Panc1 (cell line): Measurements from ENCODE around the gene THADA. TPM values are rescaled to one million over a fixed set of nuclear protein-coding genes. Genes with fewer than 3 reads are reported as not detected.
A peak's percentile ranks its signal among the peaks of the same experiment; 100 is the strongest.

Experiments used
- ATAC-seq: fragments of 200-7000 bp; cut with Tn5 transposase; 2 replicates; pipeline ENCODE4 v1.9.1; 2020; ENCODE audit warnings: mild to moderate bottlenecking, moderate library complexity
- BruUV-seq: library from RNA; stranded (reverse); fragments of 400-500 nt; replicated peaks from 2 replicates; lab custom pipeline; 2021; lab: Mats Ljungman, UMichigan
- CTCF ChIA-PET: fragments of 300-600 bp; sonication (Branson Sonifier 250); formaldehyde crosslinking; loops from one replicate; lab custom pipeline; 2022; ENCODE audit warnings: antibody characterized with exemption; lab: Charles Lee
- POLR2A ChIA-PET: fragments of 300-600 bp; sonication (Branson Sonifier 250); formaldehyde crosslinking; loops from one replicate; lab custom pipeline; 2022; ENCODE audit warnings: antibody characterized with exemption; lab: Charles Lee
- DNase-seq: peaks from one replicate; pipeline ENCODE4 v3.0.0-alpha.2; 2010; ENCODE audit warnings: low read depth, low spot score
- H3K27ac ChIP-seq: 2 replicates; pipeline ENCODE4 v1.5.1; 2011; ENCODE audit warnings: mild to moderate bottlenecking, low read length, inconsistent platforms
- H3K27me3 ChIP-seq: fragments of 200-500 bp; sonication (Bioruptor generic); 2 replicates; pipeline ENCODE4 v1.6.0; 2014; ENCODE audit warnings: low read length, inconsistent platforms; ENCODE audit not compliant: control insufficient read depth, insufficient read depth
- H3K36me3 ChIP-seq: fragments of 200-500 bp; sonication (Bioruptor generic); 2 replicates; pipeline ENCODE4 v1.5.1; 2014; ENCODE audit warnings: inconsistent platforms, mild to moderate bottlenecking, low read length, moderate library complexity; ENCODE audit not compliant: control insufficient read depth, insufficient read depth
- H3K4me1 ChIP-seq: 2 replicates; pipeline ENCODE4 v1.5.1; 2011; ENCODE audit warnings: inconsistent platforms, mild to moderate bottlenecking, low read length, moderate library complexity; ENCODE audit not compliant: control insufficient read depth, insufficient read depth
- H3K4me3 ChIP-seq, 2 experiments: 2 replicates each; pipeline ENCODE4 v1.5.1; 2011 to 2012; ENCODE audit warnings: low read depth in 2 of 2, low read length in 2 of 2, mild to moderate bottlenecking in 2 of 2, inconsistent platforms in 1 of 2, moderate library complexity in 1 of 2
- H3K9me3 ChIP-seq: fragments of 200-500 bp; sonication (Bioruptor generic); 2 replicates; pipeline ENCODE4 v1.5.1; 2014; ENCODE audit warnings: low read depth, mild to moderate bottlenecking, inconsistent platforms, low read length, moderate library complexity; ENCODE audit not compliant: control insufficient read depth, insufficient read depth
- CTCF ChIP-seq: fragments of 450-650 bp; IDR thresholded peaks from 2 replicates; pipeline ENCODE4 v1.5.1; 2017; ENCODE audit warnings: mild to moderate bottlenecking
- POLR2AphosphoS5 ChIP-seq: IDR thresholded peaks from 2 replicates; pipeline ENCODE4 v1.6.1; 2012; ENCODE audit warnings: mild to moderate bottlenecking, low read depth, low read length, moderate library complexity
- SIN3A ChIP-seq: IDR thresholded peaks from 2 replicates; pipeline ENCODE4 v1.6.1; 2012; ENCODE audit warnings: low read depth, mild to moderate bottlenecking, low read length, moderate library complexity, borderline replicate concordance; ENCODE audit not compliant: insufficient read depth
- TCF7L2 ChIP-seq: IDR thresholded peaks from 2 replicates; pipeline ENCODE4 v1.6.1; 2011; ENCODE audit warnings: mild to moderate bottlenecking, low read depth, low read length, inconsistent platforms
- in situ Hi-C: cut with HindIII; loops from 2 replicates; pipeline ENCODE4 v1.10.0; 2016; ENCODE audit warnings: low sequenced_read_pairs, low pct_unique_long_range_greater_than_20kb
- intact Hi-C: fragments of 100-400 bp; cut with micrococcal nuclease; formaldehyde crosslinking; loops from one replicate; pipeline ENCODE4 v1.10.0; 2022; ENCODE audit not compliant: unreplicated experiment
- total RNA-seq: library from RNA; stranded (reverse); gene quantifications from one replicate; pipeline ENCODE4 v1.2.1, GENCODE V29; 2021; ENCODE audit not compliant: unreplicated experiment
- TF ChIP-seq, protein P1 (sequence below), 2 experiments: IDR thresholded peaks; 2 replicates each; pipeline ENCODE4 v1.6.1; 2011 to 2012; ENCODE audit warnings: low read depth in 2 of 2, control low read depth in 1 of 2, low read length in 1 of 2, mild to moderate bottlenecking in 1 of 2, moderate library complexity in 1 of 2; ENCODE audit not compliant: insufficient read depth in 1 of 2

THADA gene
- total RNA-seq, 1 experiment from 2014 or later = 37.2 TPM

DNA sequence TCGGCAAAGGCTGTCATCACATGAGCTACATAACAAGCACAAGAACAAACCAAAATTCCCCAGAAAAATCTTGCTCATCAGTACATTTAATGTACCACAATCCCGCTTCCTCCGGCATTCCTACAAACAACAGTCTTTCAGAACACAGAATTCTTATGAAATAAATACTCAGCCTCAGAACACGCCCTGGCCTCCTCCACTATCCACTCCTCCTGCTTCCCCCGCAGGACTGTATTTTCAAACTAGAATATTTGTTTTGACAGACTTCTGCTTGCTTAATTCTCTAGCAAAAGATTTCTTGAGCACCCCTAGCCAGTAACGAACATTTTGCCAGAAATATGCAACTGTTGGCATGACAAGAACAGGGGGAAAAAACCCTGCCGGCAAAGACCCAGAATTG, 131.2 kb downstream of the THADA start:
- intact Hi-C loops = no loop called here
- POLR2A ChIA-PET = no interaction called here
- ATAC-seq (no peak), DNase-seq (no peak)
- BruUV-seq = no TSS peak
- Histone ChIP-seq H3K4me1 (peaks cover 10% of the 10 kb centered on the region; the same call in 1 of the 2 replicates), H3K36me3 (no peaks in the 10 kb centered on the region), H3K27ac (no peak overlapping the region), H3K9me3 (no peaks in the 10 kb centered on the region), H3K4me3 (no peak overlapping the region), H3K27me3 (no peaks in the 10 kb centered on the region)
- CTCF ChIA-PET = no interaction called here
- TF ChIP-seq TCF7L2 = no peak
- TF ChIP-seq SIN3A = no peak
- no peak for TF ChIP-seq CTCF
- TF ChIP-seq, protein P1, sequence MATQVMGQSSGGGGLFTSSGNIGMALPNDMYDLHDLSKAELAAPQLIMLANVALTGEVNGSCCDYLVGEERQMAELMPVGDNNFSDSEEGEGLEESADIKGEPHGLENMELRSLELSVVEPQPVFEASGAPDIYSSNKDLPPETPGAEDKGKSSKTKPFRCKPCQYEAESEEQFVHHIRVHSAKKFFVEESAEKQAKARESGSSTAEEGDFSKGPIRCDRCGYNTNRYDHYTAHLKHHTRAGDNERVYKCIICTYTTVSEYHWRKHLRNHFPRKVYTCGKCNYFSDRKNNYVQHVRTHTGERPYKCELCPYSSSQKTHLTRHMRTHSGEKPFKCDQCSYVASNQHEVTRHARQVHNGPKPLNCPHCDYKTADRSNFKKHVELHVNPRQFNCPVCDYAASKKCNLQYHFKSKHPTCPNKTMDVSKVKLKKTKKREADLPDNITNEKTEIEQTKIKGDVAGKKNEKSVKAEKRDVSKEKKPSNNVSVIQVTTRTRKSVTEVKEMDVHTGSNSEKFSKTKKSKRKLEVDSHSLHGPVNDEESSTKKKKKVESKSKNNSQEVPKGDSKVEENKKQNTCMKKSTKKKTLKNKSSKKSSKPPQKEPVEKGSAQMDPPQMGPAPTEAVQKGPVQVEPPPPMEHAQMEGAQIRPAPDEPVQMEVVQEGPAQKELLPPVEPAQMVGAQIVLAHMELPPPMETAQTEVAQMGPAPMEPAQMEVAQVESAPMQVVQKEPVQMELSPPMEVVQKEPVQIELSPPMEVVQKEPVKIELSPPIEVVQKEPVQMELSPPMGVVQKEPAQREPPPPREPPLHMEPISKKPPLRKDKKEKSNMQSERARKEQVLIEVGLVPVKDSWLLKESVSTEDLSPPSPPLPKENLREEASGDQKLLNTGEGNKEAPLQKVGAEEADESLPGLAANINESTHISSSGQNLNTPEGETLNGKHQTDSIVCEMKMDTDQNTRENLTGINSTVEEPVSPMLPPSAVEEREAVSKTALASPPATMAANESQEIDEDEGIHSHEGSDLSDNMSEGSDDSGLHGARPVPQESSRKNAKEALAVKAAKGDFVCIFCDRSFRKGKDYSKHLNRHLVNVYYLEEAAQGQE (IDR thresholded peaks at IDR 0.05; ENCODE audit: insufficient read depth in 1 of 2, low read depth in 2 of 2, low read length in 1 of 2) = no peak
- no peak for TF ChIP-seq POLR2AphosphoS5
- in situ Hi-C loops = no loop called here

DNA sequence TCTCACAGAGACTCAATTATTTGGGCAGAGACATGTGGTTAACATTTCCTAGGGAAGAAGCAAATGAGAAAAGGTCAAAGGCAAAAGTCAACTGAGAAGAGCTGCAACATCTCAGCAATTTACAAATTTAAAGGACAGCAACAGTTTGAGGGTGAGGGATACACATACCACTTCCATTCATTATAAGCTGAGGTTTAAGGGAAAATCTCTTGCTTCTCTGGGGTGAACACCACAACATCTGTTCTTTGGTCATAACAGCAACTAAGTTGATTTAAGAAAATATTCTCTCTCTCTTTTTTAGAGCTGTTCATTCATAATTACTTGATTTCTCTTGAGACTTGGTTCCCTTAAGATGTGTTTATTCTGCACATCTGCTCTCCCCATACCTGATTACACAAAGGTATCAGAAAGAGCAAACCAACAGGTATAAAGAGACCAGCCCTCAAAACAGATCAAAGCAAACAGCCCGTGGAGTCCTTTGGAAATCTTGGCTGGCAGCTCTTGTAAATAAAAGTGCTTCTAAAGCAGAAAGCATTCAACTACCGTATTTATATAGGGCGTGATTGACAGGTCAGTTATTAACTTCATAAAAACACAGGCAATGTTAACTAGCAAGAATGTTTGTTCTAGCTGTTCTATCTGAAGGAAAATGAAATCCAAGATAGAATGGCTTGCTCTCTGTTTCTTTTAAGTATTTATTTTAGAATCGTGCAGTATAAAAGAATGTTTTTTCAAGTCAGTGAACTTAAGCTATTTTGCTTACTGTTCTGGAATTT, 132.8 kb downstream of the THADA start:
- ATAC-seq (no peak), DNase-seq (no peak)
- intact Hi-C loops = no loop called here
- no peaks in the 10 kb centered on the region for H3K9me3 ChIP-seq
- TF ChIP-seq, protein P1 (IDR thresholded peaks at IDR 0.05; ENCODE audit: insufficient read depth in 1 of 2, low read depth in 2 of 2, low read length in 1 of 2) = no peak
- TF ChIP-seq TCF7L2 = peak; percentile 76
- H3K27ac ChIP-seq = no peak overlapping the region; the same call in 1 of the 2 replicates
- BruUV-seq = no TSS peak
- ChIA-PET CTCF (no interaction called here), POLR2A (no interaction called here)
- in situ Hi-C loops = no loop called here
- no peaks in the 10 kb centered on the region for H3K36me3 ChIP-seq
- peaks cover 10% of the 10 kb centered on the region; the same call in 1 of the 2 replicates for H3K4me1 ChIP-seq
- H3K4me3 ChIP-seq = no peak overlapping the region
- no peaks in the 10 kb centered on the region for H3K27me3 ChIP-seq
